A549 (cell line): ENCODE data around the gene TRIM29.

Experiments
- CTCF ChIP-seq: fragments of >200 bp; sonication (Bioruptor Twin); formaldehyde crosslinking; IDR thresholded peaks from 3 replicates; pipeline ENCODE4 v1.5.1; 2016
- NR3C1 ChIP-seq: fragments of >200 bp; sonication (Bioruptor Twin); formaldehyde crosslinking; IDR thresholded peaks from 3 replicates; pipeline ENCODE4 v1.6.1; 2017
- POLR2A ChIP-seq: IDR thresholded peaks from 2 replicates; pipeline ENCODE4 v1.6.1; 2012; ENCODE audit warnings: mild to moderate bottlenecking, low read length
- SMC3 ChIP-seq: fragments of >200 bp; sonication (Bioruptor Twin); formaldehyde crosslinking; IDR thresholded peaks from 3 replicates; pipeline ENCODE4 v1.6.1; 2018; ENCODE audit warnings: inconsistent platforms

GRCh38 chr11:120160436-120160835 is 22.5 kb upstream of the TRIM29 start:
- no peak for TF ChIP-seq SMC3
- TF ChIP-seq POLR2A, result no peak
- TF ChIP-seq NR3C1, result no peak
- TF ChIP-seq CTCF, result no peak
